ENCODE results near the gene AUTS2.

The AUTS2 gene

GRCh38 chr7:70098905-70099672 is 500.8 kb downstream of the AUTS2 start:
- no peak for DNase-seq

GRCh38 chr7:70104243-70104642 is 506.0 kb downstream of the AUTS2 start:
- no peak for DNase-seq

GRCh38 chr7:70113078-70113477 is 514.8 kb downstream of the AUTS2 start:
- DNase-seq = no peak

- DNase-seq = no peak
Observed at GRCh38 chr7:70113536-70113935, 515.3 kb downstream of the AUTS2 start.

- no peak for DNase-seq
Observed at GRCh38 chr7:70114806-70115205, 516.5 kb downstream of the AUTS2 start.

GRCh38 chr7:70116244-70116643 is 518.0 kb downstream of the AUTS2 start:
- no peak for DNase-seq

- DNase-seq = no peak
Observed at GRCh38 chr7:70116867-70117266, 518.6 kb downstream of the AUTS2 start.

- no peak for DNase-seq
Observed at GRCh38 chr7:70120851-70121250, 522.6 kb downstream of the AUTS2 start.

- DNase-seq = no peak
Observed at GRCh38 chr7:70131817-70132216, 533.5 kb downstream of the AUTS2 start.

GRCh38 chr7:70132226-70132851 is 534.1 kb downstream of the AUTS2 start:
- no peak for DNase-seq

GRCh38 chr7:70132852-70133690 is 534.8 kb downstream of the AUTS2 start:
- DNase-seq = no peak

- no peak for DNase-seq
Observed at GRCh38 chr7:70134029-70134770, 535.9 kb downstream of the AUTS2 start.

- no peak for DNase-seq
Observed at GRCh38 chr7:70135656-70136055, 537.4 kb downstream of the AUTS2 start.

- DNase-seq = no peak
Observed at GRCh38 chr7:70137126-70137525, 538.9 kb downstream of the AUTS2 start.

- DNase-seq = no peak
Observed at GRCh38 chr7:70142247-70142932, 544.1 kb downstream of the AUTS2 start.

GRCh38 chr7:70143075-70144044 is 545.1 kb downstream of the AUTS2 start:
- DNase-seq = no peak

GRCh38 chr7:70148997-70149396 is 550.7 kb downstream of the AUTS2 start:
- no peak for DNase-seq

GRCh38 chr7:70152313-70152712 is 554.0 kb downstream of the AUTS2 start:
- no peak for DNase-seq

- DNase-seq = no peak
Observed at GRCh38 chr7:70153933-70154332, 555.7 kb downstream of the AUTS2 start.

GRCh38 chr7:70154521-70155180 is 556.4 kb downstream of the AUTS2 start:
- DNase-seq = no peak

- no peak for DNase-seq
Observed at GRCh38 chr7:70156057-70156456, 557.8 kb downstream of the AUTS2 start.

Measured in CD4-positive, alpha-beta T cell treated with Interleukin-10 for 1 hour (primary cell).